Spleen (tissue), 7 donors: Measurements from ENCODE around the gene LSM14A.

Experiments
- POLR2A ChIP-seq, 3 donors: fragments of 450-650 bp; IDR thresholded peaks; one replicate each; pipeline ENCODE4 v1.5.1; 2017; ENCODE audit warnings: antibody characterized with exemption in 3 of 3, mild to moderate bottlenecking in 1 of 3
- TF ChIP-seq, protein P1 (sequence below), 11 experiments: fragments of 200-600 bp in 7 of 11; fragments of 450-650 bp in 4 of 11; sonication (generic) in 4 of 11; IDR thresholded peaks in 8 of 11; conservative IDR thresholded peaks in 3 of 11; 1 replicate in 7 of 11; 2 replicates in 4 of 11; pipeline versions ENCODE4 v1.4.0 to v1.8.0; 2016 to 2021; ENCODE audit warnings: antibody characterized with exemption in 11 of 11, inconsistent platforms in 4 of 11, mild to moderate bottlenecking in 1 of 11
- donor health status: DM: no; HTN: no; CAD: no; lungs with moderate emphysema.
- donor health status: DM: no; HTN: no; CAD: no.
- donor health status: DM: no; HTN: no; CAD: no.

DNA sequence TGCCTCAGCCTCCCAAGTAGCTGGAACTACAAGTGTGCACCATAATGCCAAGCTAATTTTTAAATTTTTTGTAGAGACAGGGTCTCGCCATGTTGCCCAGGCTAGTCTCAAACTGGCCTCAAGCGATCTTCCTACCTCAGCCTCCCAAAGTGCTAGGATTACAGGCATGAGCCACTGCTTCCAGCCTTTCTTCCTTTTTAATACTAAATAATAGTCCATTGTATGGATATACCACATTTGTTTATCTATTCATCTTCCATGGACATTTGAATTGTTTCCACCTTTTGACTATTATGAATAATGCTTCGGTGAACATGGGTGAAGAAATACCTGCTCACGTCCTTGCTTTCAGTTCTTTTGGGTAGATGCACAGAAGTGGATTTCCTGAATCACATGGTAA, 106.5 kb downstream of the LSM14A start:
- TF ChIP-seq, protein P1, sequence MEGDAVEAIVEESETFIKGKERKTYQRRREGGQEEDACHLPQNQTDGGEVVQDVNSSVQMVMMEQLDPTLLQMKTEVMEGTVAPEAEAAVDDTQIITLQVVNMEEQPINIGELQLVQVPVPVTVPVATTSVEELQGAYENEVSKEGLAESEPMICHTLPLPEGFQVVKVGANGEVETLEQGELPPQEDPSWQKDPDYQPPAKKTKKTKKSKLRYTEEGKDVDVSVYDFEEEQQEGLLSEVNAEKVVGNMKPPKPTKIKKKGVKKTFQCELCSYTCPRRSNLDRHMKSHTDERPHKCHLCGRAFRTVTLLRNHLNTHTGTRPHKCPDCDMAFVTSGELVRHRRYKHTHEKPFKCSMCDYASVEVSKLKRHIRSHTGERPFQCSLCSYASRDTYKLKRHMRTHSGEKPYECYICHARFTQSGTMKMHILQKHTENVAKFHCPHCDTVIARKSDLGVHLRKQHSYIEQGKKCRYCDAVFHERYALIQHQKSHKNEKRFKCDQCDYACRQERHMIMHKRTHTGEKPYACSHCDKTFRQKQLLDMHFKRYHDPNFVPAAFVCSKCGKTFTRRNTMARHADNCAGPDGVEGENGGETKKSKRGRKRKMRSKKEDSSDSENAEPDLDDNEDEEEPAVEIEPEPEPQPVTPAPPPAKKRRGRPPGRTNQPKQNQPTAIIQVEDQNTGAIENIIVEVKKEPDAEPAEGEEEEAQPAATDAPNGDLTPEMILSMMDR (IDR thresholded peaks at IDR 0.05 in 8 of 11, conservative IDR thresholded peaks at IDR 0.05 in 3 of 11) = no peak
- TF ChIP-seq POLR2A (IDR thresholded peaks at IDR 0.05) = no peak
